IPS-11a (cell line): ENCODE results near the gene MYRFL.
"Not testable (repeated sequence)": the region's sequence is repeated elsewhere in the genome, so short reads cannot be mapped to it uniquely, and the experiment has no call there.

Experiments used
- H3K4me3 ChIP-seq: one replicate; pipeline ENCODE4 v1.5.1; 2013; ENCODE audit warnings: low read depth, low read length, control low read depth

Gene MYRFL

GRCh38 chr12:69840727-69841126 is 15.7 kb downstream of the MYRFL start:
- H3K4me3 ChIP-seq = no peak overlapping the region

- H3K4me3 ChIP-seq = no peak overlapping the region
These were observed 18.6 kb downstream of the MYRFL start for GRCh38 chr12:69843608-69844007.

GRCh38 chr12:69844416-69844815 is 19.4 kb downstream of the MYRFL start:
- no peak overlapping the region for H3K4me3 ChIP-seq

GRCh38 chr12:69844836-69845235 is 19.8 kb downstream of the MYRFL start:
- no peak overlapping the region for H3K4me3 ChIP-seq

- no peak overlapping the region for H3K4me3 ChIP-seq
These were observed 21.9 kb downstream of the MYRFL start for GRCh38 chr12:69846976-69847375.

- no peak overlapping the region for H3K4me3 ChIP-seq
These were observed 26.9 kb downstream of the MYRFL start for GRCh38 chr12:69851976-69852375.

- not testable (repeated sequence) for H3K4me3 ChIP-seq
These were observed 28.3 kb downstream of the MYRFL start for GRCh38 chr12:69853176-69853961.

GRCh38 chr12:69866698-69867097 is 41.7 kb downstream of the MYRFL start:
- no peak overlapping the region for H3K4me3 ChIP-seq

GRCh38 chr12:69868695-69869094 is 43.7 kb downstream of the MYRFL start:
- no peak overlapping the region for H3K4me3 ChIP-seq

- H3K4me3 ChIP-seq = no peak overlapping the region
These were observed 47.8 kb downstream of the MYRFL start for GRCh38 chr12:69872804-69873203.

GRCh38 chr12:69873429-69873828 is 48.4 kb downstream of the MYRFL start:
- H3K4me3 ChIP-seq = no peak overlapping the region

- no peak overlapping the region for H3K4me3 ChIP-seq
These were observed 49.6 kb downstream of the MYRFL start for GRCh38 chr12:69874606-69875005.

GRCh38 chr12:69875416-69875935 is 50.4 kb downstream of the MYRFL start:
- no peak overlapping the region for H3K4me3 ChIP-seq

GRCh38 chr12:69879007-69879960 is 54.3 kb downstream of the MYRFL start:
- no peak overlapping the region for H3K4me3 ChIP-seq

GRCh38 chr12:69880571-69880970 is 55.5 kb downstream of the MYRFL start:
- H3K4me3 ChIP-seq = no peak overlapping the region

GRCh38 chr12:69881771-69882170 is 56.7 kb downstream of the MYRFL start:
- H3K4me3 ChIP-seq = no peak overlapping the region

GRCh38 chr12:69884386-69884785 is 59.4 kb downstream of the MYRFL start:
- no peak overlapping the region for H3K4me3 ChIP-seq

GRCh38 chr12:69885658-69886057 is 60.6 kb downstream of the MYRFL start:
- no peak overlapping the region for H3K4me3 ChIP-seq

- no peak overlapping the region for H3K4me3 ChIP-seq
These were observed 61.1 kb downstream of the MYRFL start for GRCh38 chr12:69886109-69886508.

GRCh38 chr12:69886715-69887114 is 61.7 kb downstream of the MYRFL start:
- no peak overlapping the region for H3K4me3 ChIP-seq

- no peak overlapping the region for H3K4me3 ChIP-seq
These were observed 63.9 kb downstream of the MYRFL start for GRCh38 chr12:69888901-69889300.
